ENCODE measurements around the gene AADACL4.

Gene AADACL4

GRCh38 chr1:12697397-12697796, 53.5 kb downstream of the AADACL4 start:
- TF ChIP-seq MYC (IDR thresholded peaks at IDR 0.05; ENCODE audit: low read depth, low read length) (no peak), POLR2A (IDR thresholded peaks at IDR 0.05; ENCODE audit: extremely low read depth, insufficient read length) (no peak), MAX (IDR thresholded peaks at IDR 0.05; ENCODE audit: low read depth, low read length) (no peak)
- TF ChIP-seq, protein P1, sequence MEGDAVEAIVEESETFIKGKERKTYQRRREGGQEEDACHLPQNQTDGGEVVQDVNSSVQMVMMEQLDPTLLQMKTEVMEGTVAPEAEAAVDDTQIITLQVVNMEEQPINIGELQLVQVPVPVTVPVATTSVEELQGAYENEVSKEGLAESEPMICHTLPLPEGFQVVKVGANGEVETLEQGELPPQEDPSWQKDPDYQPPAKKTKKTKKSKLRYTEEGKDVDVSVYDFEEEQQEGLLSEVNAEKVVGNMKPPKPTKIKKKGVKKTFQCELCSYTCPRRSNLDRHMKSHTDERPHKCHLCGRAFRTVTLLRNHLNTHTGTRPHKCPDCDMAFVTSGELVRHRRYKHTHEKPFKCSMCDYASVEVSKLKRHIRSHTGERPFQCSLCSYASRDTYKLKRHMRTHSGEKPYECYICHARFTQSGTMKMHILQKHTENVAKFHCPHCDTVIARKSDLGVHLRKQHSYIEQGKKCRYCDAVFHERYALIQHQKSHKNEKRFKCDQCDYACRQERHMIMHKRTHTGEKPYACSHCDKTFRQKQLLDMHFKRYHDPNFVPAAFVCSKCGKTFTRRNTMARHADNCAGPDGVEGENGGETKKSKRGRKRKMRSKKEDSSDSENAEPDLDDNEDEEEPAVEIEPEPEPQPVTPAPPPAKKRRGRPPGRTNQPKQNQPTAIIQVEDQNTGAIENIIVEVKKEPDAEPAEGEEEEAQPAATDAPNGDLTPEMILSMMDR (IDR thresholded peaks at IDR 0.05; ENCODE audit: low read depth, low read length): no peak
- no peak overlapping the region for H3K4me3 ChIP-seq (ENCODE audit: low read depth, low read length)
- no peak for DNase-seq (ENCODE audit: low read depth)

- no peak for DNase-seq (ENCODE audit: low read depth)
- H3K4me3 ChIP-seq (ENCODE audit: low read depth, low read length): no peak overlapping the region
- TF ChIP-seq POLR2A (IDR thresholded peaks at IDR 0.05; ENCODE audit: extremely low read depth, insufficient read length) (no peak), MAX (IDR thresholded peaks at IDR 0.05; ENCODE audit: low read depth, low read length) (no peak), MYC (IDR thresholded peaks at IDR 0.05; ENCODE audit: low read depth, low read length) (no peak)
- TF ChIP-seq, protein P1 (IDR thresholded peaks at IDR 0.05; ENCODE audit: low read depth, low read length): no peak
Measured at GRCh38 chr1:12703821-12704451, 60.1 kb downstream of the AADACL4 start.

GRCh38 chr1:12706061-12706460, 62.2 kb downstream of the AADACL4 start:
- DNase-seq (ENCODE audit: low read depth): no peak
- TF ChIP-seq POLR2A (IDR thresholded peaks at IDR 0.05; ENCODE audit: extremely low read depth, insufficient read length) (no peak), MAX (IDR thresholded peaks at IDR 0.05; ENCODE audit: low read depth, low read length) (no peak), MYC (IDR thresholded peaks at IDR 0.05; ENCODE audit: low read depth, low read length) (no peak)
- TF ChIP-seq, protein P1 (IDR thresholded peaks at IDR 0.05; ENCODE audit: low read depth, low read length): no peak
- no peak overlapping the region for H3K4me3 ChIP-seq (ENCODE audit: low read depth, low read length)

DNA sequence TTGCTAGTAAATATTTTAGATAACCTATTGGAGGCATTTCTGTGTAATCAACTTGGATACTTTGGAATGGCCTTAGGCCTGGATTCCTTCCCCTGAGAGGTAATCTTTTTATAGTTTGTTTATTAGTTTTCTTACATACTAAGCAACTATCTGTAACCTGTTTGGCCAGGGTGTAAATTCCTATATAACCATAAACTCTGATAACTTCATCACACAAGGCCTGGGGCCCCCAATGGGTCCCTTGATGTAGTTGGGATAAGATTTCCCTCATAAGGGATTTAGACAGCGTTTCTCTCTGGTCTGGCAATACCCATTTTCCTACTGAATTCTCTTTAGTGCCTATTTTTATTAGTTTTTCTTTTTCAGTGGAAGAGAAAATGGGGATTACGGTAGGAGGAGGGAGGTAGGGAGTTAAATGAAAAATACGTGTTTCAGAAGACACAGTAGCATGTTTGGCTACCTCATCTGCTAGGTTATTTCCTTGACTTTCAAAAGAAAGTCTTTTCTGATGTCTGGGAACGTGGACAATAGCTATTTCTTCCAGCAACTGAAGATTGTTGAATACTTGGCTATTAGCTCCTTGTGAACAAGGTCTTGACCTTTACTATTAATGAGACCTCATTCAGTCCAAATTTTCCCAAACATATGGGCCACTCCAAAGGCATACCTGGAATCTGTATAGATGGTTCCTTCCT, 64.7 kb downstream of the AADACL4 start:
- no peak for DNase-seq (ENCODE audit: low read depth)
- no peak overlapping the region for H3K4me3 ChIP-seq (ENCODE audit: low read depth, low read length)
- no peak for TF ChIP-seq POLR2A (IDR thresholded peaks at IDR 0.05; ENCODE audit: extremely low read depth, insufficient read length)
- TF ChIP-seq MAX (IDR thresholded peaks at IDR 0.05; ENCODE audit: low read depth, low read length): no peak
- TF ChIP-seq MYC (IDR thresholded peaks at IDR 0.05; ENCODE audit: low read depth, low read length): no peak
- TF ChIP-seq, protein P1 (IDR thresholded peaks at IDR 0.05; ENCODE audit: low read depth, low read length): no peak

DNA sequence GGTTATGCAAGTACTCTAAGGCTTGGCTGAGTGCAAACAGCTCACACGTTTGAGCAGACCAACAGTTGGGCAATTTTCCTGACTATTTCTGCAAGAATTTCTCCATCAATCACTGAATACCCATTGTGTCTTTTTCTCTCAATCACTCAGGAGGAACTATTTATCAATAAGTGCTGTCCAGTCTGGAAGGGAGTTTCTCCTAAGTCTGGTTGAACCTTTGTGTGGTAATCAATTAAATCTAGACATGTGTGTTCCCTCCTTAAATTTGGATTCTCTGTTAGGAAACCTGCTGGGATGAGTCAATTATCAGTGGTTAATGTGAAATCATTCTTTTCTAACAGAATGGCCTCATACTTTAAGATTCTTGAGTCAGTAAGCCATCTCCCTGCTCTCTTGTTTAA, 65.2 kb downstream of the AADACL4 start:
- no peak overlapping the region for H3K4me3 ChIP-seq (ENCODE audit: low read depth, low read length)

More for the DNA sequence above, 65.2 kb downstream of the AADACL4 start:
- TF ChIP-seq MYC (IDR thresholded peaks at IDR 0.05; ENCODE audit: low read depth, low read length): no peak
- no peak for TF ChIP-seq MAX (IDR thresholded peaks at IDR 0.05; ENCODE audit: low read depth, low read length)
- TF ChIP-seq, protein P1 (IDR thresholded peaks at IDR 0.05; ENCODE audit: low read depth, low read length): no peak
- TF ChIP-seq POLR2A (IDR thresholded peaks at IDR 0.05; ENCODE audit: extremely low read depth, insufficient read length): no peak
- DNase-seq (ENCODE audit: low read depth): no peak
